ENCODE data around the gene GRIPAP1.

GRIPAP1 gene

GRCh38 chrX:48972220-48973164, 29.6 kb downstream of the GRIPAP1 start:
- DNase-seq (ENCODE audit: extremely low read depth, insufficient read length): no peak
- Histone ChIP-seq H3K36me3 (ENCODE audit: control insufficient read depth, insufficient read depth, low read length) (peaks cover 4% of the 10 kb centered on the region), H3K4me3 (replicated peaks; ENCODE audit: low read depth, low read length) (no peak overlapping the region), H3K27me3 (replicated peaks; ENCODE audit: control insufficient read depth, insufficient read depth, low read length) (no peaks in the 10 kb centered on the region)
- peak; percentile 56 for TF ChIP-seq CTCF (IDR thresholded peaks at IDR 0.05; ENCODE audit: insufficient read depth, low read length, poor library complexity, severe bottlenecking)

GRCh38 chrX:48971249-48972219, 30.5 kb downstream of the GRIPAP1 start, which contains the start of gene KCND1:
Gene KCND1, minus strand, starts transcription at chrX:48971844. Its CDS starts 1,573 bp downstream, at chrX:48970271.
- TF ChIP-seq CTCF (IDR thresholded peaks at IDR 0.05; ENCODE audit: insufficient read depth, low read length, poor library complexity, severe bottlenecking): no peak
- no peak for DNase-seq (ENCODE audit: extremely low read depth, insufficient read length)
- Histone ChIP-seq H3K4me3 (replicated peaks; ENCODE audit: low read depth, low read length) (no peak within 1 kb of the TSS), H3K27me3 (replicated peaks; ENCODE audit: control insufficient read depth, insufficient read depth, low read length) (no peaks in the 10 kb centered on the region), H3K36me3 (ENCODE audit: control insufficient read depth, insufficient read depth, low read length) (peaks cover 4% of the 10 kb centered on the region)

- DNase-seq (ENCODE audit: extremely low read depth, insufficient read length): no peak
- H3K36me3 ChIP-seq (ENCODE audit: control insufficient read depth, insufficient read depth, low read length): no peaks in the 10 kb centered on the region
- no peak for TF ChIP-seq CTCF (IDR thresholded peaks at IDR 0.05; ENCODE audit: insufficient read depth, low read length, poor library complexity, severe bottlenecking)
Measured at GRCh38 chrX:48969471-48969870, 32.6 kb downstream of the GRIPAP1 start.

GRCh38 chrX:48968377-48968776, 33.7 kb downstream of the GRIPAP1 start:
- Histone ChIP-seq H3K36me3 (ENCODE audit: control insufficient read depth, insufficient read depth, low read length) (no peaks in the 10 kb centered on the region), H3K4me3 (replicated peaks; ENCODE audit: low read depth, low read length) (no peak overlapping the region), H3K27me3 (replicated peaks; ENCODE audit: control insufficient read depth, insufficient read depth, low read length) (no peaks in the 10 kb centered on the region)
- no peak for DNase-seq (ENCODE audit: extremely low read depth, insufficient read length)
- TF ChIP-seq CTCF (IDR thresholded peaks at IDR 0.05; ENCODE audit: insufficient read depth, low read length, poor library complexity, severe bottlenecking): no peak

More at GRCh38 chrX:48969471-48969870, 32.6 kb downstream of the GRIPAP1 start:
- H3K4me3 ChIP-seq (replicated peaks; ENCODE audit: low read depth, low read length): no peak overlapping the region
- H3K27me3 ChIP-seq (replicated peaks; ENCODE audit: control insufficient read depth, insufficient read depth, low read length): no peaks in the 10 kb centered on the region

GRCh38 chrX:48966796-48967579, 35.1 kb downstream of the GRIPAP1 start:
- H3K4me3 ChIP-seq (replicated peaks; ENCODE audit: low read depth, low read length): no peak overlapping the region
- H3K27me3 ChIP-seq (replicated peaks; ENCODE audit: control insufficient read depth, insufficient read depth, low read length): no peaks in the 10 kb centered on the region

More at GRCh38 chrX:48966796-48967579, 35.1 kb downstream of the GRIPAP1 start:
- DNase-seq (ENCODE audit: extremely low read depth, insufficient read length): no peak
- no peaks in the 10 kb centered on the region for H3K36me3 ChIP-seq (ENCODE audit: control insufficient read depth, insufficient read depth, low read length)
- TF ChIP-seq CTCF (IDR thresholded peaks at IDR 0.05; ENCODE audit: insufficient read depth, low read length, poor library complexity, severe bottlenecking): no peak
